Astrocyte (in vitro differentiated cells and primary cell): ENCODE measurements around the gene C6orf15. TPM values are rescaled to one million over a fixed set of nuclear protein-coding genes. Genes with fewer than 3 reads are reported as not detected.

Experiments used
- DNase-seq: peaks from one replicate; pipeline ENCODE4 v3.0.0-alpha.2; 2010; ENCODE audit warnings: low read depth
- FAIRE-seq: peaks from 2 replicates; lab custom pipeline; 2011; peaks lifted over from hg19 to GRCh38; lab: Jason Lieb, UNC
- H2AFZ ChIP-seq: 2 replicates; pipeline ENCODE4 v1.6.0; 2012; ENCODE audit warnings: low read depth, low read length, inconsistent platforms
- H3K27ac ChIP-seq: 2 replicates; pipeline ENCODE4 v1.5.1; 2011; ENCODE audit warnings: low read depth, low read length, inconsistent platforms
- H3K27me3 ChIP-seq: 2 replicates; pipeline ENCODE4 v1.6.0; 2011; ENCODE audit warnings: low read length, inconsistent platforms; ENCODE audit not compliant: insufficient read depth
- H3K36me3 ChIP-seq: 2 replicates; pipeline ENCODE4 v1.5.1; 2011; ENCODE audit warnings: low read length, inconsistent platforms; ENCODE audit not compliant: insufficient read depth
- H3K4me1 ChIP-seq: 2 replicates; pipeline ENCODE4 v1.5.1; 2011; ENCODE audit warnings: low read length, inconsistent platforms; ENCODE audit not compliant: insufficient read depth
- H3K4me2 ChIP-seq: 2 replicates; pipeline ENCODE4 v1.6.0; 2012; ENCODE audit warnings: low read length, inconsistent platforms
- H3K4me3 ChIP-seq: 2 replicates; pipeline ENCODE4 v1.5.1; 2011; ENCODE audit warnings: low read depth, mild to moderate bottlenecking, low read length, inconsistent platforms; ENCODE audit not compliant: insufficient read depth
- H3K79me2 ChIP-seq: 2 replicates; pipeline ENCODE4 v1.6.0; 2012; ENCODE audit warnings: mild to moderate bottlenecking, low read length, inconsistent platforms; ENCODE audit not compliant: insufficient read depth
- H3K9ac ChIP-seq: 2 replicates; pipeline ENCODE4 v1.6.0; 2012; ENCODE audit warnings: mild to moderate bottlenecking, low read length, inconsistent platforms
- H3K9me3 ChIP-seq: 2 replicates; pipeline ENCODE4 v1.5.1; 2012; ENCODE audit warnings: low read depth, mild to moderate bottlenecking, low read length, inconsistent platforms; ENCODE audit not compliant: insufficient read depth
- H4K20me1 ChIP-seq: 2 replicates; pipeline ENCODE4 v1.6.0; 2012; ENCODE audit warnings: low read length, inconsistent platforms; ENCODE audit not compliant: insufficient read depth
- H3K27ac Mint-ChIP-seq: one replicate; pipeline ENCODE4 v1.8.0; 2021; ENCODE audit warnings: mild to moderate bottlenecking, mixed read lengths; ENCODE audit not compliant: unreplicated experiment
- H3K27me3 Mint-ChIP-seq: one replicate; pipeline ENCODE4 v1.8.0; 2021; ENCODE audit warnings: low read depth, mixed read lengths; ENCODE audit not compliant: unreplicated experiment
- H3K36me3 Mint-ChIP-seq: one replicate; pipeline ENCODE4 v1.8.0; 2021; ENCODE audit warnings: low read depth, mixed read lengths; ENCODE audit not compliant: unreplicated experiment
- H3K4me1 Mint-ChIP-seq: one replicate; pipeline ENCODE4 v1.8.0; 2021; ENCODE audit warnings: low read depth, mixed read lengths; ENCODE audit not compliant: unreplicated experiment
- H3K4me3 Mint-ChIP-seq: one replicate; pipeline ENCODE4 v1.8.0; 2021; ENCODE audit warnings: mild to moderate bottlenecking, moderate library complexity, mixed read lengths; ENCODE audit not compliant: unreplicated experiment
- H3K9me3 Mint-ChIP-seq: one replicate; pipeline ENCODE4 v1.8.0; 2021; ENCODE audit warnings: mild to moderate bottlenecking, mixed read lengths; ENCODE audit not compliant: unreplicated experiment
- EZH2 ChIP-seq: IDR thresholded peaks from 2 replicates; pipeline ENCODE4 v1.6.1; 2012; ENCODE audit warnings: mild to moderate bottlenecking, low read length, inconsistent platforms; ENCODE audit not compliant: insufficient read depth
- total RNA-seq: library from RNA; stranded (reverse); gene quantifications from 2 replicates; pipeline ENCODE4 v1.2.1, GENCODE V29; 2021
- TF ChIP-seq, protein P1 (sequence below): IDR thresholded peaks from 2 replicates; pipeline ENCODE4 v1.5.1; 2011; ENCODE audit warnings: low read depth, mild to moderate bottlenecking, inconsistent platforms, low read length, moderate library complexity; ENCODE audit not compliant: insufficient read depth

C6orf15 gene
- total RNA-seq, 1 donor from 2014 or later: 6.4 TPM

DNA sequence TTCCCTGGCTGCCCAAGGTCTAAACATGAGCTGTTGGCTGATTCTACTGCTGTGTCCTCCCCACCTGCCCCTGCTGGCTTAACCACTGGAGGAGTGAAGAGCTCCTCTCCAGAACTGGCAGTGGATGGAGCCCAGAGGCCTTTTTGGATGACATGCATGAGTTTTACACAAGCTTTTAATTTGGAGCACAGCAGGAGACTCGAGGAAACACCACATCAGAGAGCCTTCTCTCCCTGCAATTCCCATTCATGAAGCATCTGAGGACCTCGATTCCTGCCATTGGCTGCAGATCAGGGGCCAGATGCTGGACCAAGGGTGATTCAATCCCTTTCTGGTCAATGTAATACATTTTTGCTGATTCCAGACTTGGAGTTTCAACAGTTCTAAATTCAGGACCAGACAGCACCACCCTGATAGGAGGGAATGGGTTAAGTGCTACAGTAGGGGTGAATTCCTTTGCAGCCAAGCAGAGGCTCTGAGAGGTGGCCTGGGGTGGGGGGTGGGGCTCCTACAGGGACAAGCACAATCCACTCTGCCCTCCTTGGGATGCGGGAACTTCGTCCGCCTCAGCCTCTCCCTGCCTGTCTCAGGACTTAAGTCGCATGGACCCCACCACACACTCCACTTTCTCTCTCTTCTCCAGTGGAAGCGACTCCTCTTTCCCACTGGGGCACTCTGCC is 1.6 kb upstream of the C6orf15 start:
- Histone ChIP-seq H4K20me1 (no peaks in the 10 kb centered on the region), H3K27ac (peak overlapping the region; percentile 85), H3K36me3 (no peaks in the 10 kb centered on the region), H3K4me3 (no peak overlapping the region), H3K4me1 (peaks cover 24% of the 10 kb centered on the region), H3K27me3 (peaks cover 18% of the 10 kb centered on the region), H3K9me3 (no peaks in the 10 kb centered on the region), H3K4me2 (peak overlapping the region; percentile 90), H3K79me2 (peaks cover 31% of the 10 kb centered on the region), H2AFZ (peak overlapping the region; percentile 54), H3K9ac (peak overlapping the region; percentile 82)
- Mint-ChIP-seq H3K4me3 (peak overlapping the region; percentile 85), H3K27ac (peak overlapping the region; percentile 100), H3K36me3 (peaks cover 2% of the 10 kb centered on the region), H3K9me3 (no peaks in the 10 kb centered on the region), H3K4me1 (peaks cover 52% of the 10 kb centered on the region), H3K27me3 (no peaks in the 10 kb centered on the region)
- DNase-seq (peak; percentile 38), FAIRE-seq (peak; percentile 70)
- TF ChIP-seq, protein P1, sequence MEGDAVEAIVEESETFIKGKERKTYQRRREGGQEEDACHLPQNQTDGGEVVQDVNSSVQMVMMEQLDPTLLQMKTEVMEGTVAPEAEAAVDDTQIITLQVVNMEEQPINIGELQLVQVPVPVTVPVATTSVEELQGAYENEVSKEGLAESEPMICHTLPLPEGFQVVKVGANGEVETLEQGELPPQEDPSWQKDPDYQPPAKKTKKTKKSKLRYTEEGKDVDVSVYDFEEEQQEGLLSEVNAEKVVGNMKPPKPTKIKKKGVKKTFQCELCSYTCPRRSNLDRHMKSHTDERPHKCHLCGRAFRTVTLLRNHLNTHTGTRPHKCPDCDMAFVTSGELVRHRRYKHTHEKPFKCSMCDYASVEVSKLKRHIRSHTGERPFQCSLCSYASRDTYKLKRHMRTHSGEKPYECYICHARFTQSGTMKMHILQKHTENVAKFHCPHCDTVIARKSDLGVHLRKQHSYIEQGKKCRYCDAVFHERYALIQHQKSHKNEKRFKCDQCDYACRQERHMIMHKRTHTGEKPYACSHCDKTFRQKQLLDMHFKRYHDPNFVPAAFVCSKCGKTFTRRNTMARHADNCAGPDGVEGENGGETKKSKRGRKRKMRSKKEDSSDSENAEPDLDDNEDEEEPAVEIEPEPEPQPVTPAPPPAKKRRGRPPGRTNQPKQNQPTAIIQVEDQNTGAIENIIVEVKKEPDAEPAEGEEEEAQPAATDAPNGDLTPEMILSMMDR: no peak
- TF ChIP-seq EZH2: no peak

DNA sequence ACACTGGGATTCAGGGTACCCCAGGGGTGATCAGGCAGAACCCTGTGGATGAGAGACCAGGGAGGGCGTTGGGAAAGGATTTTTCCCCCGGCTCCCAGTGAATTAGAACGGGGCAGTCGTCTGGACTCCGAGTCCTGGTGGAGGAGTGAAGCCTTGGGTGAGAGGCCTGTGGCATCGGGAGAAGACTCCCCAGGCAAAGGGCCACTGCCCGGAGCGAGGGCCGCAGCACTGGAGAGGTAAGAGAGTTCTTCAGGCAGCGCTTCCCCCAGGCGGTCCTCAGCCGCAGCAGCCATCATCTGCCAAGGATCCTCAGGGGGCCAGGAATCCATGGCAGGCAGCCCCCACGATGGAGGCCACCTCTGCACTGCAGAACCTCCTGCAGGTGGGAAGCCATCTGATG is 663 bp downstream of the C6orf15 start:
- no peak overlapping the region for H3K4me2 ChIP-seq
- peaks cover 44% of the 10 kb centered on the region for H3K4me1 Mint-ChIP-seq
- no peak for FAIRE-seq
- H3K27me3 Mint-ChIP-seq: no peaks in the 10 kb centered on the region
- H3K27ac ChIP-seq: no peak overlapping the region
- H3K36me3 ChIP-seq: no peaks in the 10 kb centered on the region
- H3K9ac ChIP-seq: no peak overlapping the region
- H2AFZ ChIP-seq: no peak overlapping the region
- H4K20me1 ChIP-seq: no peaks in the 10 kb centered on the region
- peaks cover 17% of the 10 kb centered on the region for H3K79me2 ChIP-seq
- TF ChIP-seq, protein P1: no peak
- TF ChIP-seq EZH2: no peak
- H3K27me3 ChIP-seq: peaks cover 18% of the 10 kb centered on the region
- no peaks in the 10 kb centered on the region for H3K36me3 Mint-ChIP-seq
- H3K4me1 ChIP-seq: peaks cover 24% of the 10 kb centered on the region
- DNase-seq: no peak
- no peak overlapping the region for H3K4me3 Mint-ChIP-seq
- H3K4me3 ChIP-seq: no peak overlapping the region
- no peaks in the 10 kb centered on the region for H3K9me3 Mint-ChIP-seq
- H3K9me3 ChIP-seq: no peaks in the 10 kb centered on the region
- H3K27ac Mint-ChIP-seq: no peak overlapping the region

DNA sequence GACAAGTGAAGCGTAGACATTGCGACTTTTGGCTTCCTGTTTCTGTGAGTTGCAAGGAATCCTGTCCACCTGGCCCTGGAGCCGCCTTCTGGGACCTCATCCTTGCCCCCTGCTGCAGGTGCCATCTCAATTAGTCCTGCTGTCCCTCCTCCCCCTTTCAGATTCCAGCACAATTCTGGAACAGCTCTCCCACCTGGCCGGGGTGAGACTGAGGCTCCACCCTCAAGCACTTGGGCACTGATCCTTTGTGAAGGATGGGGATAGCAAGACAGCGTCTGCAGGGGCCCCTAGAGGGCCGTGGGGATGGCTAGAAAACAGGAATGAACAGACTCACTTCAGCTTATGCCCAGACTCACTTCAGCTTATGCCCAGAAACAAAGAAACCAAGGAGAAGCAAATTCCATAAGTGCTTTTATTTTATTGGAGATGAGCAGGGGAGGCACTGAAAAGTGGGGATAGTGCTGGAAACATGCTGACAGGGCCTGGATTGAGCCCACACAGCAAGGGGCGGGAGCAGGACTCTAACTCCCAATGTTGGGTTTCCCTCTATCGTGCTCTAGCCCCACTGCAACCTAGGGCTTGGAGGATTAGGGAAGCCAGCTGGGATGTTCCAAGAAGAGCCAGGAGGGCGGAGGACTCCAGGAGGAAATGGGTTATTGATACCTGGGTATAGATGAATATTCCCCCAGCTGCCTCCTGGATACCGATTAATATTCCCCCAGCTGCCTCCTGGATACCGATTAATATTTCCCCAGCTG is 1.4 kb downstream of the C6orf15 start:
- Mint-ChIP-seq H3K27ac (no peak overlapping the region), H3K27me3 (peaks cover 2% of the 10 kb centered on the region), H3K4me3 (no peak overlapping the region), H3K4me1 (peaks cover 40% of the 10 kb centered on the region), H3K36me3 (no peaks in the 10 kb centered on the region), H3K9me3 (no peaks in the 10 kb centered on the region)
- FAIRE-seq (no peak), DNase-seq (no peak)
- peaks cover 18% of the 10 kb centered on the region for H3K27me3 ChIP-seq
- H4K20me1 ChIP-seq: no peaks in the 10 kb centered on the region
- no peak overlapping the region for H3K4me3 ChIP-seq
- peaks cover 11% of the 10 kb centered on the region for H3K79me2 ChIP-seq
- H3K36me3 ChIP-seq: no peaks in the 10 kb centered on the region
- TF ChIP-seq, protein P1: no peak
- no peak for TF ChIP-seq EZH2
- H3K9me3 ChIP-seq: no peaks in the 10 kb centered on the region
- peaks cover 24% of the 10 kb centered on the region for H3K4me1 ChIP-seq
- no peak overlapping the region for H3K27ac ChIP-seq
- no peak overlapping the region for H3K9ac ChIP-seq
- H3K4me2 ChIP-seq: no peak overlapping the region
- no peak overlapping the region for H2AFZ ChIP-seq
